NCI-H345 treated with DMSO at 0.1 percent for 48 hours (cell line): ENCODE results near the gene SMCO4.

Source experiments
- DNase-seq: peaks from one replicate; lab custom pipeline; 2025; ENCODE audit not compliant: unreplicated experiment; lab: John Stamatoyannopoulos, UW

SMCO4 gene

DNA sequence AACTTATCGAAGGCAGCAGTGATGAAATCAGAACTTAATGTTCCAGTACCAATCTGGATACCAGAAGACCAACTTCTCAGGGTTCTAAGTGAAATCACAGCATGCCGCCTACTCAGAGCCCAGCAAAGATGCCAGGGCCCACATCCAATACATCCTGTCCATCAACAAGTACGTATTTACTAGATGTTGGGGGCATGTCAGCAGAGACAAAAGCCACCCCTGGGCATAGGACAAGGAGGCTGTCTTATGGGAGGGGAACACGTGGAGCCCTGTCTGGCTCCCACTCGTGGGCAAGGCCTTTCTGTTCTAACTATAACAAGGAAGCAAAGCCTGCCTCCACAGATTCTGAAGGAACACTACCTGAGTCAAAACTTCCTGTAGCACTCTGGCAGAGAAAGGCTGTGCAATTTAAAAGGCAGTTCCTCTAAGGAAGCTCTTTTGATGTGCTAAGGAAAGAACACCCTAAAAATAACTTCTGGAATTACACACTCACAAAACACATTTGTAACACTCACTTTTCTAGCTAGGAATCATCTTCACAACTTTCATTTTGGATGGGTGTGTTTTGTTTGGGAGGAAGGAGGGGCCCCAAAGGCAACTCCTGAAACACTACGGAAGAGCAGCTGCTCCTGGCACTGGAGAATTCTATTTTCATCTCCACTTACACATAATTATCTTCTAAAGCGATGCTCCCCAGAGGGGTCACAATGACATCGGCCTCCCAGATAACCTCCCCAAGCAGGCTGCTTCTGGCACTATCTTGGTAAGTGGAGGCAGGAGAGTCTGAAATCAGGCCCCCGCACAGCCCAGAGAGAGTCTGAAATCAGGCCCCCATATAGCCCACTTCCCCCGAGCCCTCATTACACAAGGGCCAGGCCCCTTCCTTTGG, 14.2 kb downstream of the SMCO4 start:
- no peak for DNase-seq

DNA sequence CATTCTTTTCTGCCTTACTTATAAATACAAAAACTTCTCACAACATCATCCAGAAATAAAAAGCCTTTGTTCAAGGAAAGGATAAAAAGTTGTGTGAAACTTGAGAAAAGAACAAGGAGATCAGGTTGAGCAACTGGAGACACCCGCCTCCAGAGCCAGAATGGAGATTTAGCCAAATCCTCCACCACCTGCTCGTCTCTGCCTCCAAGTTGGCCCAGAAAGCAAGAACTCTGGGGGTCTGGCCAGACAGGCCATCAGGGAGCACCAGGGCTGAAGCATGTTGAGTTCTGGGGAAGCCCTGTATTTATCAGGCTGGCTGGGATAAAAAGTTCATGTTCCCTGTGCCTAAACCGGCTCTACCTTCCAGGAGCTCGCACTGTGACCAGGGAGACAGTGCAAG, 14.9 kb downstream of the SMCO4 start:
- DNase-seq: no peak

DNA sequence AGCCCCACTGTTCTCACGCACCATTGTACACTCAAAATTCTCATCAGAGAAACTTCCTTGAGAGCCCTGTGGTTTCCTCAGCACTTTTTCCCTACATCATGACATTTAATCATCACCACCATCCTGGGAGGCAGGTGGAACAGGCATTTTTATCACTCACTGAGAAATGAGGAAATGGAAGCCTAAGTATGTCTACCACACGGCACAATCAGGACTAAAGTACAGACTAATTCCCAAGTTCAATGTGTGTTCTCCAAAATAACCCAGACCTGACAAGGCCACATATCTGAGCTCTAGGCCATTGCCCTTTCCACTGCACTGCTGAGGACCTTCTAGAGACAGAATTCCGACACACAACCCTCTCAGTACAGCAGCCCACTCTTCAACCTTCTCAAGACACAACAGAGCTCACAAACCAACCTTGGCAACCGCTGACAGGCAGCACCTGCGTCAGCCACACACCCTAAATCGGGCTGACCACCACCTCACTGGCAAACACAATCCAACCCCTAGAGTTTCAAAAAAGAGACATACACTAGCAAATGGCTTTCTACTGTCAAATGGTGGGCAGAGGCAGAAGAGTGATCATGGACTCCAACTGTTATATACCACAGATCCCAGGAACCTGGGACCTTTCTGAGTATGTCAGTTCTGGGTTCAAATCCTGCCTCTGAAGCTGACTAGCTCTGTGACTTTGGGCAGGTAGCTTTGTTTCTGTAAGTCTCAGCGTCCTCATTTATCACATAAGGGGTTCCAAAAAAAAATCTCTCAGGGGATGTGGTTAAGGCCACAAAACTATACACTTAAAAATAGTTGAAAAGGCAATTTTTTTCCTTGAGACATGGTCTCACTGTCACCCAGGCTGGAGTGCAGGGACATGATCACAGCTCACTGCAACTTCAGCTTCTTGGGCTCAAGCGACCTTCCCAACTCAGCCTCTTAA, 16.3 kb downstream of the SMCO4 start:
- DNase-seq: no peak

DNA sequence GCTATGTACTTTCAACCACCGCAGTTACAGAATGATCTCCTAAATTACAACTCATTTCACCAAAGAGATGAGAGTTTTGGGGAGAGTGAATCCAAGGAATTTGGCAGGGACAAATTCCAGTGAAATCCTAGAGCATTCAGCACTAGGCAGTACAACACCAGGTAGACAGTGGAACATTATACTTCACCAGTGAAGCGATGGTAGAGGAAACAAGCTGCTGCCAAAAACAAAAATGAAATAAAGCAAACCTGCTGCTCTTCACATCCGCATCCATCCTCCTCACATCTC, 16.9 kb downstream of the SMCO4 start:
- no peak for DNase-seq

DNA sequence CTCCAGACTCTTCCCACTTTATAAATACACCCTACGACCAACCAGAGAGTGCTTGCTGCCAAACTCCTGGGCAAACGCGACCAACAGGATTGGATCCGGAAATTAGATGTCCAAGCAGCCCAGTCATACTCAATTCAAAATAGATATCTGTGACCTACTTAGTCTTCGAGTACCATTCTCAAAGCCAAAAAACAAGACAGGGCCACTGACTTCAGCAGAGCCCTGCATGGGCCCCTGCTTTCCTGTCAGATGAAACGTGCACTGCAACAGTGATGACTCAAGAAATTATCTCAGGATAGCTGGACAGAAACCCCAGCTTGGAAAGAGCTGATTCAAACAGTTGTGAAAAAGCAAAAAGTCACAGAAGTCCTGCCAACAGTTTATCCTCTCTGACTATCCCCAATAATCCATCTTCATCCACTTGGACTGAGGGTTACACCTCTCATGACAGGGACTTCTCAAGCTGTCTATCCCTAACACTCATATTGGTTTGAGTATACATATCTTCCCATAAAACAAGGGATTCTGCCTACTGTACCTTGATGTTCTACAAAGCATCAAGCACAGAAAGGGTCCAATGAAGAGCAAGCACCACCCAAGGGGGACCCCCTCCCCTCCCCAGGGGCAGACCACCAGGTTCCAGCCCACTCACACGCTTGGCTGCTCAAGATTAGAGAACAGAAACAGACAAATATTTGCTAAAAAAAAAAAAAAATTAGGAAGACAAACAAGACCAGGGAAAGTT, 17.4 kb downstream of the SMCO4 start:
- no peak for DNase-seq

GRCh38 chr11:93524858-93525257, 18.3 kb downstream of the SMCO4 start:
- DNase-seq: no peak

DNA sequence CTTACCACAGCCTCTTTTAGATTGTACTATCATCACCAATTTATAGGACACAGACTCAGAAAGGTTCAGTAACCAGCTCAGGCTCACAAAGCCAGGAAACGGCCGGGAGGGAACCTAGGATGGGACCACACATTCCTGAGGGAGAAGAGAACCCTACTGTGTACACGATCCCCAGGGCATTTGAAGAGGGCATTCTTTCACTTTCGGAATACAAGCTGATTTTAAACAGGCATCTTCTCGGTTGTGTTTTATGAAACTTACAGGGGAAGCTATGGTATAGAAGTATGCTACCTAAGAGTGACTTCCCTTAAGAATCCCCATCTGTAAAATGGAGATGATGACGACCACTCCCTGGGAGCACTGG, 19.0 kb downstream of the SMCO4 start:
- no peak for DNase-seq

DNA sequence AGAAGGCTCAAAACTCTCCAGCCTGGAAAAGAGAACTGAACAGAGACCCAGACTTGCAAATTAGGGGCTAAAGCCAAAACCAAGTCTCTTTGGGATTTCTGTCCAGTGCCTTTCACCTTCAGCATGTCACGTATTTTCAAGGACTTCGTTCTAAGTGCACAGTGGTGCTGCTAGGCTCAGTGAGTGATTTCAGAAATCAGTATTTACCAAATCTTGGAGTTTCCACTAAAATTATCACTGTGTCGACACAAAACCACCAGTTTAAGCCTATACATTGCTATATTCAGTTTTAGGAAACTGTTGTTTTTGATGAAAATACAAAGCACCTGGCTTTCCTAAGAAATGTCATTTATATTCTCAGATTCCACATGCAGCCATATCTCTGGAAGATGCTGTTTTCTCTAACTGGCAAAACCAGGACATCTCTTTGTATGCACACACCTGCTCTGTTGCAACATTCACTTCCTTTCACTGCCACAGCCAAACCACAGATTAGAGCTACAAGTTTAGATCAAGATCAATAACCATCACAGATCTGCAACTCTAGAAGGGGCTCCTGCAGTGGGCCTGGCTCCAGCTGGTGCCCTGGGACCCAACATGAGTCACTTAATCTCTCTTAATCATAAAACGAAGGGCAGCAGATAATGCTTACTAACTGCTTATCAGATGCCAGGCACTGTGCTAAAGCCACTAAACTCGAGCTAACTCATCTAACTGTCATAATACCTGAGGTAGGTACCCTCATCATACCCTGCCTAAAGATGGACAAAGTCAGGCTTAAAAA, 22.3 kb downstream of the SMCO4 start:
- DNase-seq: peak; percentile 13

- DNase-seq: peak; percentile 53
Measured at GRCh38 chr11:93519179-93519578, 24.0 kb downstream of the SMCO4 start.

DNA sequence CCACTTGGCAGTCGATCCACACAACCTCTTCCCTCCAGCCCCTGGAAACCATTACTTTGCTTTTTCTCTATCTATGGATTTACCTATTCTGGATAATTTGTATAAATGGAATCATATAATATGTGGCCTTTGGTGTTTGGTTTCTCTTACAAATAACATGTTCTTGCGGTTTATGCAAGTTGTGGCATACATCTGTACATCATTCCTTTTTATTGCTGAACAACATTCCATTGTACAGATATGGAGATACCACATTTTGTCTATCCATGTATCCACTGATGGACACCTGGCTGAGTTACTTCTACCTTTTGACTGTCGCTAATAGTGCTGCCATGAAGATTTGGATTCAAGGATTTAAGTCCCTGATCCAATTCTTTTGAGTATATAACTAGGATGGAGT, 25.1 kb downstream of the SMCO4 start:
- no peak for DNase-seq

DNA sequence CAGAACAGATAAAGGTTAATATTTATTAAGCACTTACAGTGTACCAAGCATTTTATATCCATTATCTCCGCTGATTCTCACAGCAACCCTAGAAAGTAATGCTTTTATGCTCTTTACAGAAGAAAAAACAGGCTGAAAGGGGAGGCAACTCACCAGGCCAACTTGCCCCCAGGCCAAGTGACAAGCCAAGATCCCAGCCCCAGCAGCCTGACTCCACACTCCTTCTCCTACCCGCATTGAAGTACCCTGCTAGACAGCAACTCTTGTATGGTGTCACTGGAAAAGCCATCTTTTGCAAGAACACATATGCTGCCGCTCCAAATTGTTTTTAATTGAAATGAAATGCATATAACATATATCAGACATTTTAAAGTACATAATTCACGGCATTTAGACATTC, 25.6 kb downstream of the SMCO4 start:
- no peak for DNase-seq

- DNase-seq: no peak
Measured at GRCh38 chr11:93517041-93517440, 26.1 kb downstream of the SMCO4 start.

- no peak for DNase-seq
Measured at GRCh38 chr11:93515441-93516025, 27.7 kb downstream of the SMCO4 start.

GRCh38 chr11:93514712-93515111, 28.5 kb downstream of the SMCO4 start:
- no peak for DNase-seq

GRCh38 chr11:93513772-93514171, 29.4 kb downstream of the SMCO4 start:
- no peak for DNase-seq

- no peak for DNase-seq
Measured at GRCh38 chr11:93512949-93513667, 30.1 kb downstream of the SMCO4 start.

- no peak for DNase-seq
Measured at GRCh38 chr11:93512073-93512475, 31.1 kb downstream of the SMCO4 start.

DNA sequence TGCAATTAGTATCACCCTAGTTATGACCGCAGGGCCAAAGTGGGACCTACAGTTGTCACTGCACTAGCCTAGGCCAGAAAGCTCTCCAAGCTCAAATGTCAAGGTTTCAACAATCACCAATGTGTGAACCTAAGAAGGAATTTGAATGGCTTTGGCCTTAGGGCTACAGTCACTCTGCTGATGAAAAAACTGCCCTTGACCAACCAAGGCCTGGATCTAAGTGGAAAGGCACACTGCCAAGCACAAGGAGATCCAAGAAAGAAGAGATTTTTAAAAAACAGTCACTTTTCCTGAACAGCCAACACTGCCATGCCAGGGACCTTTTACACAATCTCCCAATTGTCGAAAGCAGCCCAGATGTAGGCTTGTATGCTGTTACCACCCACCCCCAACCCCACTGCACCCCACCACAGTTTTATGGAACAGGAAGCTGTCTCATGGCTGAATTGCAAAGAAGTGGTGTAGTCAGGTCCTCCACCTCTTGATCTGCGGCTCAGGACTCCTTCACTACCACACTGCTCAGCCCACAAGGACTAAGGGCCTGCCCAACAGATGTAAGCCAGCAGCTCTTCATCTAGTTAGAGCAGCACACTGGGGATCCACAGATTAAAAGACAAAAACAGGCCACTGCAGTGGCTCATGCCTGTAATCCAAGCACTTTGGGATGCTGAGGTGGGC, 32.9 kb downstream of the SMCO4 start:
- DNase-seq: no peak

- DNase-seq: no peak
Measured at GRCh38 chr11:93507517-93507916, 35.7 kb downstream of the SMCO4 start.
